HG03039 (cell line): ENCODE measurements around the gene ENGASE.

ENCODE experiments used
- ATAC-seq: cut with Tn5 transposase; IDR thresholded peaks from one replicate; pipeline ENCODE4 v1.9.1; 2021; ENCODE audit warnings: mild to moderate bottlenecking, moderate library complexity; ENCODE audit not compliant: unreplicated experiment

ENGASE gene

GRCh38 chr17:79111097-79111496, 36.5 kb downstream of the ENGASE start:
- no peak for ATAC-seq

DNA sequence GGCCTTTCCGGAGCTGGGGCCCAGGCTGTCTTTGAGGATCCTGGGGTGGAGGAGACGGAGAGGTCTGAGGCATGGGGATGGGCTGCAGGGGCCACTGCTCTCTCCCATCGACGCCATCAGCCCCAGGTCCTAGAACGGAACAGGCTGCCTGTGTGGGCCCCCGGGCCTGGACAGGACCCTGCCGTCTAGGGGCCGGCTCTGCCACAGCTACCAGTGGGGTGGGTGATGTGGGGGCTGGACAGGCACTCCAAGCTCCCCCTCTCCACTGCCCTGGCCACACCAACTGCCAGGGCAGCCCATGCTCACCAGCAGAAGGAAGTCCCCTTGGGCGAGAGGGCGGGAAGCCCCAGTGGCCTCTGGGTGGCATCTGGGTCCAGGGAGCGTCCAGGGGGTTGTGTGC, 37.8 kb downstream of the ENGASE start:
- no peak for ATAC-seq

- no peak for ATAC-seq
Observed at GRCh38 chr17:79113699-79114457, 39.3 kb downstream of the ENGASE start.

GRCh38 chr17:79114458-79115301, 40.1 kb downstream of the ENGASE start:
- ATAC-seq, result no peak

- ATAC-seq, result no peak
Observed at GRCh38 chr17:79115487-79115886, 40.9 kb downstream of the ENGASE start.

- no peak for ATAC-seq
Observed at GRCh38 chr17:79116575-79117368, 42.1 kb downstream of the ENGASE start.

DNA sequence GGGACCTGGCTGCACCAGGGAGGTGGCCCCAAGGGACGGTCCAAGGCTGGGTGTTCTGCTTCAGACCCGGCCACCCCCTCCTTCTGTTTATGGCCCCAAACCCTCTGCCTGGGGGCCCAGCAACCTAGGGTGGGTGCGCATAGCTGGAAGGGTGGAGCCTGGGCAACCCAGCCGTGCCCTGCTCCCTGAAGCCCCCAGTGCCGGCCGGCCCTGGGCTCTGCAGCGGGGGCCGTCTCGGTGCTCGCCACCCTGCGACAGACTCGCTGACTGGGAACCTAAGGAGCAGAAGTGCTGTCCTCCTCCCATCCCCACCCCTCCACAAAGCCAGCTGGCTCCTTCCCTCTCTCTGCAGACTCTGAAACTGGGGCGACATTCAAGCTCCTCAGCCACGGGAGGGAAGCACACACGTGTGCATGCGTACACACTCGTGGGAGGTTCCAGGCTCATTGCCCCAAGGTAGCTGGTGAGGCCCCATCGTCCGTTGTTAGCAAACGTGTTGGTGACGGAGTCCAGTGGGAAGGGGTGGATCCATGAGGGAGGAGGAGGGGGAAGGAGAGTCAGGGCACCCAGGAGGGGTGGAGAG, 43.4 kb downstream of the ENGASE start:
- no peak for ATAC-seq

DNA sequence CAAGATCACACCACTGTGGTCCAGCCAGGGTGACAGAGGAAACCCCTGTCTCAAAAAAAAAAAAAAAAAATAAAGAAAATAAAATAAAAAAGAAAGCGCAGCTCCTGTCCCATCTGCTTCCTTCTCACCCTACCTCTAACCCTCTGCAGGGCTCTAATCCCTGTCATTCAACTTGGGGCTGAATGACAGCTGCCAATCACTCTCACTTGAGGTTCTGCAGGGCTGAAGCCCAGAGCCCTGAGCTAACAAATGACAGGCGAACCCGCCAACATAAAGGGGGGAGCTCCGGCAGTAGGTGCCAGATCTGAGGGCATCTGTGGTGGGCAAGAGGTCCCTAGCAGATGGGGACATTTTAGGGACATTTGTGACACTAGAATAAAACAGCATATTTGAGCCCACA, 44.3 kb downstream of the ENGASE start:
- no peak for ATAC-seq

DNA sequence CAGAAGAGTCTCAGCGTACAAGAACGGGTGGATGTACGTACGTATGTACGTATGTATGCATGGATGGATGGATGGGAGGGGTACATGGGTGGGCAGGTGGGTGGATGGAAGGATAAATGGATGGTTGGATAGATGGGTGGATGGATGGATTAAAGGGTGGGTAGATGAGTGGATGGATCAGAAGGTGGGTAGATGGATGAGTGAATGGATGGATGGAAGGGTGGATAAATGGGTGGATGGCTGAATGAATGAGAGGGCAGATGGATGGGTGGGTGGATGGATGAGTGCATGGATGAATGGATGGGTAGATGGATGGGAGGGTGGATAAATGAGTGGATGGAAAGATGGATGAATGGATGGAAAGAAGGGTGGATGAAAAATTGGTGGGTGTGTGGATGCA, 45.6 kb downstream of the ENGASE start:
- ATAC-seq, result no peak

DNA sequence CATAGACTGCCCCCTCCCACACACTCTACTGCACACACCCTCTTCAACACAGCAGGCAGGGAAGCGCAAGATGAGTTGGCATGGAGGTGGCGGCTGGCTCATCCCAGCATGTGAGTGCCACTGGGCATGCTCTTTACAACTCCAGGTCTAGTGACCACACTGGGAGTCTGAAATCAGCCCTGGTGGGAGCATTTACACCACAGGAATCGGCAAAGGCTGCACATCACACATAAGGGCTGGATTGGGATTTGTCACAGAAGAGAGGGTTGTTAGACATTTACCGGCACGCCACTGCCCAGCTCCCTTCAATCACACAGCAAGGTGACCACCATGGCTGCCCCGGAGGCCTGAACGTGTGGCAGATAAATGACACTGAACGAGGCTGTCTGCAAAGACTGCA, 49.4 kb downstream of the ENGASE start:
- no peak for ATAC-seq

GRCh38 chr17:79124513-79125209, 50.0 kb downstream of the ENGASE start:
- ATAC-seq, result no peak

GRCh38 chr17:79125503-79125902, 50.9 kb downstream of the ENGASE start:
- no peak for ATAC-seq

DNA sequence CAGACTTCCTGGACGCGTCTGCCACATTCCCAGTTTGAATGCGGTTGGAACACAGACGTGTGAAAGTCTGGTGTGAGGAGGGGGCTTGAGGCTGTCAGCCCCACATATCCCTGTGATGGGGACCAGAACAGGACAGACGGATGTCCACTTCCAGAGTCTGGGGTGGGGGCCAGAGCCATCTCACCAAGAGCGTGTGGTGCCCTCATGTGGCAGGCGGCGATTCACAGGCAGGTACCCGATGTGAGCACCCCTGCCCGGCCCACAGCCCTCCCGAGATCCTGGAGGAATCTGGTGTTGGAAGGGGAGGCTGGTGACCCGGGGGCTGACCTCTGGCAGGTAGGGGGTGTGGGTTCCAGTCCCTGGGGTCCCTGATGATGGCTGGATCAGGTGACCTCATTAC, 51.5 kb downstream of the ENGASE start:
- ATAC-seq, result no peak

GRCh38 chr17:79127534-79128135, 53.0 kb downstream of the ENGASE start:
- no peak for ATAC-seq

DNA sequence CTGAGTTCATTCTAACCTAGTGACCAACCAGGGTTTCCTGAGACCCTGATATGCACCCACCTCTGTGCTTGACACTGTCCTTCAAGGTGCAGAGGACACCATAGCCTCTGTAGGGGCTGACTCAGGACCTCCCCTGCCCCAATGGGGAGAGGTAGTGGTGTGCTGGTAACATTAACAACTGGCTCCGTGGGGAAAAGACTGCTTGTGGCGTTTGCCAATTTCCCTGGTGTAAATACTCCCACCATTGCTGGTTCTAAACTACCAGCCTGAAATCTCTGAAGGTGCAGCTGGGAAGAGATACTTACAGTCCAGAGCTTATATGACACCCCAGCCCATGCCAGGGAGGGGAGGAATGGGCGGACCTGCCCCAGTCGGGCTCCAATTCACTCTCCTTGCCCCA, 54.9 kb downstream of the ENGASE start:
- no peak for ATAC-seq

GRCh38 chr17:79130536-79131273, 56.1 kb downstream of the ENGASE start:
- ATAC-seq, result no peak

- no peak for ATAC-seq
Observed at GRCh38 chr17:79131274-79131635, 56.6 kb downstream of the ENGASE start.

DNA sequence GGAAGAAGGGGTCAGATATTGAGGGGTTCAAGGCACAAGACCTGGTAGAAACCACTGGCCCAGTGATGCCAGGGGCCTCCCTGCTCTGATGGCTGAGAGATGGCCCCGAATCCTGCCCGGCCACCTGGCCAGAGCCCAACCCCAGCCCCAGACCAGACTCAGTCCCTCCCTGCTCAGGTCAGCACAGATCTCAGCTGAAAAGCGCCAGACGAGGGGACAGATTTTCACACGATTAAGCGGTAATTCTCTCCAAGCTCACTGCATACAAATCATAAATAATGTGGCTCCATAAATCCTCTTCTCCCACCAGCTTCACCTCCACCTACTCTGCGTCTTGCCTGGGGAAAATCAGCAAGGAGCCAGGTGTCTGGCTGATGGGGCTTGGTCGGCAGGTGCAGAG, 57.1 kb downstream of the ENGASE start:
- ATAC-seq, result no peak

DNA sequence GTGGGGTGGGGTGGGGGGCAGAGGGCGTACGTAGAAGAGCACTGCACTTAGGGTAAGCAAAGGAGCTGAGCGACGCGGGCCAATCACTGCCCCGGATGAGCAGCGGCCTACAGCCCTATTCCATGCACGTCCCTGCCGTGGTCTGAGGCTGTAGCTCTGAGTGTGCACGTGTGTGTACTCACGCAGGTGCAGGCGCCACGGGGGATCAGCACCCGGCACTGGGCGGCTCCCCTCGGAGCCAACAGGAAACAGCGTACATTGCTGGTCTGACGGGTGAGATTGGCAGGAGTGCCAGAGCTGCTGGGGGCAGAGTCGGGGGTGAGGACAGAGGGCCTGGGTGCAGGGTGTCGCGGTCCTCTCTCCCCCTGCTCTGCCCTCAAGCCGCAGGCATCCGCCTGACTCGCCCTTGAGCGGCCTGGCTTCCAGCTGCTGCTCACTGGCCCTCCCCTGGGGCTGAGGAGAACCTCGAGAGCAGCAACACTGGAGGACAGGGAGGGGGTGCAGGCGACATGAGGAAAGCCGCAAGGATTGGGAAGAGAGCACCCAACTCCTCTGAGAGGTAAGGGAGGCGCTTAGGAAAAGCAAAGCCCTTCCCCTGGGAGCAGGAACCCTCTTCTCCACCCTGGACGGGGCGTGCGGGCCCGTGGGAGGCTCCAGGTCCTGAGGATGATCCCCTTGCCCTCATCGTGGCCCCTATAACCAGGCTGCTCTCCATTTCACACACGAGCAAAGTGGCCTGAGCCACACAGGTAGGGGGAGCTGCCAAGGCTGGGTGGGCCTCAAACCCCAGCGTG, 57.8 kb downstream of the ENGASE start:
- no peak for ATAC-seq
